ENCODE data around the gene TCP10L.
"Not testable (repeated sequence)": the region's sequence is repeated elsewhere in the genome, so short reads cannot be mapped to it uniquely, and the experiment has no call there.

TCP10L gene

GRCh38 chr21:32554832-32555638 is 30.3 kb downstream of the TCP10L start:
- H3K4me1 ChIP-seq (ENCODE audit: control insufficient read depth, insufficient read depth, low read length) = peaks cover 19% of the 10 kb centered on the region
- no peaks in the 10 kb centered on the region for H3K27me3 ChIP-seq (ENCODE audit: control insufficient read depth, insufficient read depth, low read length)
- H3K36me3 ChIP-seq (ENCODE audit: control insufficient read depth, insufficient read depth, low read length) = no peaks in the 10 kb centered on the region
- no peak overlapping the region for H3K4me3 ChIP-seq (ENCODE audit: low read depth, low read length)
- H3K27ac ChIP-seq (ENCODE audit: low read depth, low read length) = no peak overlapping the region
- no peak overlapping the region for H3K9ac ChIP-seq (ENCODE audit: low read length)
- H3K9me3 ChIP-seq (ENCODE audit: control insufficient read depth, insufficient read depth, low read depth, low read length) = no peaks in the 10 kb centered on the region

GRCh38 chr21:32549886-32550285 is 35.4 kb downstream of the TCP10L start:
- H3K4me3 ChIP-seq (ENCODE audit: low read depth, low read length) = no peak overlapping the region
- no peaks in the 10 kb centered on the region for H3K36me3 ChIP-seq (ENCODE audit: control insufficient read depth, insufficient read depth, low read length)
- H3K27me3 ChIP-seq (ENCODE audit: control insufficient read depth, insufficient read depth, low read length) = no peaks in the 10 kb centered on the region
- H3K9me3 ChIP-seq (ENCODE audit: control insufficient read depth, insufficient read depth, low read depth, low read length) = no peaks in the 10 kb centered on the region
- no peak overlapping the region for H3K27ac ChIP-seq (ENCODE audit: low read depth, low read length)
- H3K4me1 ChIP-seq (ENCODE audit: control insufficient read depth, insufficient read depth, low read length) = peaks cover 8% of the 10 kb centered on the region
- no peak overlapping the region for H3K9ac ChIP-seq (ENCODE audit: low read length)

GRCh38 chr21:32549440-32549839 is 35.9 kb downstream of the TCP10L start:
- Histone ChIP-seq H3K9me3 (ENCODE audit: control insufficient read depth, insufficient read depth, low read depth, low read length) (no peaks in the 10 kb centered on the region), H3K9ac (ENCODE audit: low read length) (no peak overlapping the region), H3K4me1 (ENCODE audit: control insufficient read depth, insufficient read depth, low read length) (peaks cover 8% of the 10 kb centered on the region), H3K27ac (ENCODE audit: low read depth, low read length) (no peak overlapping the region), H3K27me3 (ENCODE audit: control insufficient read depth, insufficient read depth, low read length) (no peaks in the 10 kb centered on the region), H3K4me3 (ENCODE audit: low read depth, low read length) (no peak overlapping the region), H3K36me3 (ENCODE audit: control insufficient read depth, insufficient read depth, low read length) (no peaks in the 10 kb centered on the region)

- Histone ChIP-seq H3K4me3 (ENCODE audit: low read depth, low read length) (no peak overlapping the region), H3K36me3 (ENCODE audit: control insufficient read depth, insufficient read depth, low read length) (no peaks in the 10 kb centered on the region), H3K27me3 (ENCODE audit: control insufficient read depth, insufficient read depth, low read length) (no peaks in the 10 kb centered on the region), H3K4me1 (ENCODE audit: control insufficient read depth, insufficient read depth, low read length) (peaks cover 8% of the 10 kb centered on the region), H3K27ac (ENCODE audit: low read depth, low read length) (no peak overlapping the region), H3K9me3 (ENCODE audit: control insufficient read depth, insufficient read depth, low read depth, low read length) (no peaks in the 10 kb centered on the region), H3K9ac (ENCODE audit: low read length) (no peak overlapping the region)
Measured at GRCh38 chr21:32548978-32549377, 36.3 kb downstream of the TCP10L start.

- Histone ChIP-seq H3K9me3 (ENCODE audit: control insufficient read depth, insufficient read depth, low read depth, low read length) (no peaks in the 10 kb centered on the region), H3K27ac (ENCODE audit: low read depth, low read length) (no peak overlapping the region), H3K4me3 (ENCODE audit: low read depth, low read length) (no peak overlapping the region), H3K4me1 (ENCODE audit: control insufficient read depth, insufficient read depth, low read length) (peaks cover 4% of the 10 kb centered on the region), H3K36me3 (ENCODE audit: control insufficient read depth, insufficient read depth, low read length) (no peaks in the 10 kb centered on the region), H3K9ac (ENCODE audit: low read length) (no peak overlapping the region), H3K27me3 (ENCODE audit: control insufficient read depth, insufficient read depth, low read length) (no peaks in the 10 kb centered on the region)
Measured at GRCh38 chr21:32547018-32547417, 38.3 kb downstream of the TCP10L start.

- H3K27ac ChIP-seq (ENCODE audit: low read depth, low read length) = no peak overlapping the region
Measured at GRCh38 chr21:32545948-32546441, 39.3 kb downstream of the TCP10L start.

GRCh38 chr21:32544697-32545096 is 40.6 kb downstream of the TCP10L start:
- no peak overlapping the region for H3K9ac ChIP-seq (ENCODE audit: low read length)
- H3K36me3 ChIP-seq (ENCODE audit: control insufficient read depth, insufficient read depth, low read length) = no peaks in the 10 kb centered on the region
- no peak overlapping the region for H3K4me3 ChIP-seq (ENCODE audit: low read depth, low read length)
- H3K4me1 ChIP-seq (ENCODE audit: control insufficient read depth, insufficient read depth, low read length) = no peaks in the 10 kb centered on the region
- H3K27ac ChIP-seq (ENCODE audit: low read depth, low read length) = no peak overlapping the region
- no peaks in the 10 kb centered on the region for H3K9me3 ChIP-seq (ENCODE audit: control insufficient read depth, insufficient read depth, low read depth, low read length)
- no peaks in the 10 kb centered on the region for H3K27me3 ChIP-seq (ENCODE audit: control insufficient read depth, insufficient read depth, low read length)

More at GRCh38 chr21:32545948-32546441, 39.3 kb downstream of the TCP10L start:
- H3K9ac ChIP-seq (ENCODE audit: low read length) = no peak overlapping the region
- no peaks in the 10 kb centered on the region for H3K9me3 ChIP-seq (ENCODE audit: control insufficient read depth, insufficient read depth, low read depth, low read length)
- no peaks in the 10 kb centered on the region for H3K27me3 ChIP-seq (ENCODE audit: control insufficient read depth, insufficient read depth, low read length)
- no peaks in the 10 kb centered on the region for H3K36me3 ChIP-seq (ENCODE audit: control insufficient read depth, insufficient read depth, low read length)
- no peaks in the 10 kb centered on the region for H3K4me1 ChIP-seq (ENCODE audit: control insufficient read depth, insufficient read depth, low read length)
- no peak overlapping the region for H3K4me3 ChIP-seq (ENCODE audit: low read depth, low read length)

- no peaks in the 10 kb centered on the region for H3K4me1 ChIP-seq (ENCODE audit: control insufficient read depth, insufficient read depth, low read length)
- H3K27me3 ChIP-seq (ENCODE audit: control insufficient read depth, insufficient read depth, low read length) = no peaks in the 10 kb centered on the region
Measured at GRCh38 chr21:32543975-32544374, 41.3 kb downstream of the TCP10L start.

GRCh38 chr21:32543056-32543455 is 42.3 kb downstream of the TCP10L start:
- not testable (repeated sequence) for H3K27me3 ChIP-seq (ENCODE audit: control insufficient read depth, insufficient read depth, low read length); H3K9ac ChIP-seq (ENCODE audit: low read length); H3K4me3 ChIP-seq (ENCODE audit: low read depth, low read length); H3K36me3 ChIP-seq (ENCODE audit: control insufficient read depth, insufficient read depth, low read length); H3K27ac ChIP-seq (ENCODE audit: low read depth, low read length); H3K9me3 ChIP-seq (ENCODE audit: control insufficient read depth, insufficient read depth, low read depth, low read length); H3K4me1 ChIP-seq (ENCODE audit: control insufficient read depth, insufficient read depth, low read length)

More at GRCh38 chr21:32543975-32544374, 41.3 kb downstream of the TCP10L start:
- no peaks in the 10 kb centered on the region for H3K36me3 ChIP-seq (ENCODE audit: control insufficient read depth, insufficient read depth, low read length)
- no peak overlapping the region for H3K9ac ChIP-seq (ENCODE audit: low read length)
- H3K4me3 ChIP-seq (ENCODE audit: low read depth, low read length) = no peak overlapping the region
- H3K27ac ChIP-seq (ENCODE audit: low read depth, low read length) = no peak overlapping the region
- no peaks in the 10 kb centered on the region for H3K9me3 ChIP-seq (ENCODE audit: control insufficient read depth, insufficient read depth, low read depth, low read length)

GRCh38 chr21:32539378-32539777 is 45.9 kb downstream of the TCP10L start:
- no peak overlapping the region for H3K9ac ChIP-seq (ENCODE audit: low read length)
- H3K9me3 ChIP-seq (ENCODE audit: control insufficient read depth, insufficient read depth, low read depth, low read length) = no peaks in the 10 kb centered on the region
- H3K4me3 ChIP-seq (ENCODE audit: low read depth, low read length) = no peak overlapping the region
- peaks cover 5% of the 10 kb centered on the region for H3K4me1 ChIP-seq (ENCODE audit: control insufficient read depth, insufficient read depth, low read length)
- H3K27me3 ChIP-seq (ENCODE audit: control insufficient read depth, insufficient read depth, low read length) = no peaks in the 10 kb centered on the region
- H3K27ac ChIP-seq (ENCODE audit: low read depth, low read length) = no peak overlapping the region
- H3K36me3 ChIP-seq (ENCODE audit: control insufficient read depth, insufficient read depth, low read length) = no peaks in the 10 kb centered on the region

GRCh38 chr21:32538147-32538792 is 47.1 kb downstream of the TCP10L start:
- Histone ChIP-seq H3K9me3 (ENCODE audit: control insufficient read depth, insufficient read depth, low read depth, low read length) (no peaks in the 10 kb centered on the region), H3K27ac (ENCODE audit: low read depth, low read length) (no peak overlapping the region), H3K9ac (ENCODE audit: low read length) (no peak overlapping the region), H3K4me3 (ENCODE audit: low read depth, low read length) (no peak overlapping the region), H3K36me3 (ENCODE audit: control insufficient read depth, insufficient read depth, low read length) (no peaks in the 10 kb centered on the region), H3K4me1 (ENCODE audit: control insufficient read depth, insufficient read depth, low read length) (peaks cover 5% of the 10 kb centered on the region), H3K27me3 (ENCODE audit: control insufficient read depth, insufficient read depth, low read length) (no peaks in the 10 kb centered on the region)
